CD14-positive monocyte (primary cell): ENCODE measurements around the gene TMEM232. TPM values are rescaled to one million over a fixed set of nuclear protein-coding genes. Genes with fewer than 3 reads are reported as not detected.

Source experiments
- DNase-seq, 3 donors: peaks; one replicate each; pipeline ENCODE4 v3.0.0-alpha.2; 2011 to 2022
- H2AFZ ChIP-seq: 2 replicates; pipeline ENCODE4 v1.6.0; 2012; ENCODE audit warnings: mild to moderate bottlenecking, low read depth, low read length, inconsistent platforms; ENCODE audit not compliant: insufficient read depth, poor library complexity, severe bottlenecking
- H3K27ac ChIP-seq, 2 donors: 1 replicate in 1 of 2; 2 replicates in 1 of 2; pipeline ENCODE4 v1.5.1; 2012 to 2013; ENCODE audit warnings: low read length in 2 of 2, control low read depth in 1 of 2, inconsistent platforms in 1 of 2, low read depth in 1 of 2, mild to moderate bottlenecking in 1 of 2
- H3K27me3 ChIP-seq, 2 donors: one replicate each; pipeline versions ENCODE4 v1.6.0 to v1.6.1; 2011 to 2013; ENCODE audit warnings: low read length in 2 of 2; ENCODE audit not compliant: control insufficient read depth in 2 of 2, insufficient read depth in 2 of 2
- H3K36me3 ChIP-seq, 2 donors: replicated peaks in 1 of 2; 1 replicate in 1 of 2; 2 replicates in 1 of 2; pipeline versions ENCODE4 v1.5.1 to v1.6.1; 2012 to 2013; ENCODE audit warnings: low read length in 2 of 2, control low read depth in 1 of 2, inconsistent platforms in 1 of 2, mild to moderate bottlenecking in 1 of 2; ENCODE audit not compliant: insufficient read depth in 2 of 2, control insufficient read depth in 1 of 2
- H3K4me1 ChIP-seq, 2 donors: 1 replicate in 1 of 2; 2 replicates in 1 of 2; pipeline versions ENCODE4 v1.5.1 to v1.6.1; 2012 to 2013; ENCODE audit warnings: low read length in 2 of 2, control low read depth in 1 of 2, inconsistent platforms in 1 of 2, mild to moderate bottlenecking in 1 of 2, moderate library complexity in 1 of 2; ENCODE audit not compliant: insufficient read depth in 2 of 2, control insufficient read depth in 1 of 2
- H3K4me2 ChIP-seq: replicated peaks from 2 replicates; pipeline ENCODE3; 2012; ENCODE audit warnings: low read length, moderate library complexity, mild to moderate bottlenecking; ENCODE audit not compliant: poor library complexity, severe bottlenecking; ENCODE audit errors: extremely low read depth
- H3K4me3 ChIP-seq, 3 experiments: fragments of 200-600 bp in 1 of 3; sonication (generic) in 1 of 3; replicated peaks in 1 of 3; 1 replicate in 2 of 3; 2 replicates in 1 of 3; pipeline ENCODE4 v1.5.1; 2011 to 2013; ENCODE audit warnings: low read length in 3 of 3, mild to moderate bottlenecking in 3 of 3, control low read depth in 2 of 3, low read depth in 2 of 3, inconsistent platforms in 1 of 3, moderate library complexity in 1 of 3
- H3K79me2 ChIP-seq: 2 replicates; pipeline ENCODE4 v1.6.0; 2012; ENCODE audit warnings: mild to moderate bottlenecking, control low read depth, inconsistent platforms, low read length, moderate library complexity; ENCODE audit not compliant: insufficient read depth
- H3K9ac ChIP-seq: 2 replicates; pipeline ENCODE4 v1.6.0; 2017; ENCODE audit warnings: low read length, mild to moderate bottlenecking; ENCODE audit not compliant: insufficient read depth, poor library complexity, severe bottlenecking
- H3K9me3 ChIP-seq, 2 donors: replicated peaks in 1 of 2; 1 replicate in 1 of 2; 2 replicates in 1 of 2; pipeline versions ENCODE4 v1.5.1 to v1.6.1; 2012 to 2013; ENCODE audit warnings: low read length in 2 of 2, control low read depth in 1 of 2; ENCODE audit not compliant: control insufficient read depth in 1 of 2, insufficient read depth in 1 of 2
- H4K20me1 ChIP-seq: 2 replicates; pipeline ENCODE4 v1.6.0; 2012; ENCODE audit warnings: mild to moderate bottlenecking, low read length, control low read depth, moderate library complexity; ENCODE audit not compliant: insufficient read depth
- H3K27ac Mint-ChIP-seq, 7 donors: one replicate each; pipeline ENCODE4 v1.8.0; 2020; ENCODE audit warnings: mild to moderate bottlenecking in 7 of 7, mixed read lengths in 7 of 7, moderate library complexity in 6 of 7, inconsistent platforms in 2 of 7
- H3K27me3 Mint-ChIP-seq, 3 donors: one replicate each; pipeline ENCODE4 v1.8.0; 2021 to 2022; ENCODE audit warnings: low read depth in 3 of 3, mild to moderate bottlenecking in 3 of 3, mixed read lengths in 3 of 3, moderate library complexity in 3 of 3, inconsistent platforms in 1 of 3
- H3K36me3 Mint-ChIP-seq, 2 donors: one replicate each; pipeline ENCODE4 v1.8.0; 2020; ENCODE audit warnings: mixed read lengths in 2 of 2, inconsistent platforms in 1 of 2, mild to moderate bottlenecking in 1 of 2
- H3K4me1 Mint-ChIP-seq: one replicate; pipeline ENCODE4 v1.8.0; 2020; ENCODE audit warnings: mild to moderate bottlenecking, mixed read lengths
- H3K4me3 Mint-ChIP-seq, 2 donors: one replicate each; pipeline ENCODE4 v1.8.0; 2020; ENCODE audit warnings: mild to moderate bottlenecking in 2 of 2, mixed read lengths in 2 of 2, moderate library complexity in 1 of 2
- H3K9me3 Mint-ChIP-seq, 7 donors: one replicate each; pipeline ENCODE4 v1.8.0; 2020 to 2022; ENCODE audit warnings: mixed read lengths in 7 of 7, mild to moderate bottlenecking in 6 of 7, moderate library complexity in 6 of 7, inconsistent platforms in 2 of 7
- WGBS: methylation state at CpG from one replicate; pipeline ENCODE4 v1.1.5; 2013; ENCODE audit warnings: missing lambda C conversion rate; ENCODE audit not compliant: insufficient coverage; 5-methylcytosine and 5-hydroxymethylcytosine counted together
- intact Hi-C, 2 donors: fragments of 100-400 bp; cut with micrococcal nuclease; formaldehyde crosslinking; loops; one replicate each; pipeline versions ENCODE4 v1.15.0 to v1.15.1; 2023
- polyA plus RNA-seq, 3 donors: library from polyadenylated mRNA; depleted of rRNA in 1 of 3; unstranded in 2 of 3; stranded (reverse) in 1 of 3; fragments of 300-500 nt in 2 of 3; fragments of >200 nt in 1 of 3; fragmentation: Illumina TruSeq in 2 of 3; gene quantifications; 1 replicate in 2 of 3; 2 replicates in 1 of 3; pipeline ENCODE4 v1.2.3, GENCODE V29; 2012 to 2021
- TF ChIP-seq, protein P1 (sequence below): fragments of 200-600 bp; IDR thresholded peaks from one replicate; pipeline ENCODE4 v1.8.0; 2022; ENCODE audit warnings: antibody characterized with exemption, mild to moderate bottlenecking

The TMEM232 gene
- polyA plus RNA-seq, 3 donors, result 0.04 to 1.4 (median 0.59) TPM

DNA sequence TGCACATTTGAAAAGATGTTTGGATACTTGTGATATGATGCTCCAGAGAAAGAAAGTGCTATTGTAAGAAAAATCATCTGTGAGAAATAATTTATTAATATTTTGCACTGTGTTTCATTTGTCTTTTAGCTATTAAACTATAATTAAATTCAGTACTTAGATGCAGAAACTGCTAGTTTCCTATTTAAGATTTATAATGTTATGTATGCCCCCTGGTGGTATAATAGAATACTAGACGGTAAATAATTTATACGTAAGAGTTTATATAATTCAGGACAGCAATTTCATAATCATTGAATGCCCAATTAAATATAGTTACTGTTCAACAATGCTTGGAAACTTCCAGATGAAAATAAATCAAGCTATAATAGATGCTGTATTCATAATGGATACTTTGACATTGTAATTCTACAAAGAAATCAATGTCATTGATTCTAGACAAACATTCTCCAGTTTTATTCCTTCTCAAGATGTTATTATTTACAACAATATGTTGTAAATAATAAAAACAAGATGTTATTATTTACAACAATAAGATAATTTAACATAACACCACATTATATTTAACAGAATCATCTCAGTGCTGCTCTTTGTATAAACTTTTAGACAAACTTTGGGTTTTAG lies 101.0 kb downstream of the TMEM232 start:
- no CpG with 5 or more reads among the region's 2 CpGs for WGBS

DNA sequence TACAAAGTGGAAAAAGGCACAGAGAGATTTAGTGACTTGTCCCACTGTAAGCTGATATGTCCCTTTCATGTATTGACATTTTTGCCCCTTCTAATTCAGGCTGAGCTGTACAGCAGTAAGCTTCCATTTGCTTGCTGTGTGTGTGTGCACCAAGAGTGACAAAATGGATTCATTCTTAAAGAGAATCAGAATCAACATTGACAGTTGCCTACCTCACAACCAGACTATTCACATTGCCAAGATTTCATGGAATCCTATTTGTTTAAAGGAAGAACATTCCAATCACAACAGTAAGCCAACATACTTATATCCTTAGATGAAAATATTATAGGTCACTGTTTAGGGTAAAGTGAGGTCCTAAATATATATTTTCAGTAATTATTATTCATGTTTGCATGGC lies 102.6 kb downstream of the TMEM232 start:
- Histone ChIP-seq H3K36me3 (no peaks in the 10 kb centered on the region), H3K79me2 (no peaks in the 10 kb centered on the region), H3K4me1 (no peaks in the 10 kb centered on the region), H3K27ac (no peak overlapping the region), H2AFZ (no peak overlapping the region), H3K4me2 (no peak overlapping the region), H3K27me3 (no peaks in the 10 kb centered on the region), H4K20me1 (no peaks in the 10 kb centered on the region), H3K4me3 (no peak overlapping the region), H3K9ac (no peak overlapping the region), H3K9me3 (no peaks in the 10 kb centered on the region)
- Mint-ChIP-seq H3K4me3 (no peak overlapping the region), H3K27ac (no peak overlapping the region), H3K9me3 (peaks cover 0 to 2% (median 0%) of the 10 kb centered on the region in 7 donors), H3K27me3 (peaks cover 0 to 3% (median 0%) of the 10 kb centered on the region in 3 donors), H3K36me3 (no peaks in the 10 kb centered on the region), H3K4me1 (no peaks in the 10 kb centered on the region)
- DNase-seq, result no peak
- TF ChIP-seq, protein P1, sequence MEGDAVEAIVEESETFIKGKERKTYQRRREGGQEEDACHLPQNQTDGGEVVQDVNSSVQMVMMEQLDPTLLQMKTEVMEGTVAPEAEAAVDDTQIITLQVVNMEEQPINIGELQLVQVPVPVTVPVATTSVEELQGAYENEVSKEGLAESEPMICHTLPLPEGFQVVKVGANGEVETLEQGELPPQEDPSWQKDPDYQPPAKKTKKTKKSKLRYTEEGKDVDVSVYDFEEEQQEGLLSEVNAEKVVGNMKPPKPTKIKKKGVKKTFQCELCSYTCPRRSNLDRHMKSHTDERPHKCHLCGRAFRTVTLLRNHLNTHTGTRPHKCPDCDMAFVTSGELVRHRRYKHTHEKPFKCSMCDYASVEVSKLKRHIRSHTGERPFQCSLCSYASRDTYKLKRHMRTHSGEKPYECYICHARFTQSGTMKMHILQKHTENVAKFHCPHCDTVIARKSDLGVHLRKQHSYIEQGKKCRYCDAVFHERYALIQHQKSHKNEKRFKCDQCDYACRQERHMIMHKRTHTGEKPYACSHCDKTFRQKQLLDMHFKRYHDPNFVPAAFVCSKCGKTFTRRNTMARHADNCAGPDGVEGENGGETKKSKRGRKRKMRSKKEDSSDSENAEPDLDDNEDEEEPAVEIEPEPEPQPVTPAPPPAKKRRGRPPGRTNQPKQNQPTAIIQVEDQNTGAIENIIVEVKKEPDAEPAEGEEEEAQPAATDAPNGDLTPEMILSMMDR, result no peak
- intact Hi-C loops, result no loop called here

More for the DNA sequence above, 101.0 kb downstream of the TMEM232 start:
- Histone ChIP-seq H3K27me3 (no peaks in the 10 kb centered on the region), H3K9me3 (no peaks in the 10 kb centered on the region), H3K79me2 (no peaks in the 10 kb centered on the region), H3K4me1 (no peaks in the 10 kb centered on the region), H4K20me1 (no peaks in the 10 kb centered on the region), H3K36me3 (no peaks in the 10 kb centered on the region), H3K4me3 (no peak overlapping the region), H3K9ac (no peak overlapping the region), H3K4me2 (no peak overlapping the region), H3K27ac (no peak overlapping the region), H2AFZ (no peak overlapping the region)
- Mint-ChIP-seq H3K4me1 (no peaks in the 10 kb centered on the region), H3K4me3 (no peak overlapping the region), H3K36me3 (no peaks in the 10 kb centered on the region), H3K27ac (no peak overlapping the region), H3K27me3 (peaks cover 0 to 3% (median 3%) of the 10 kb centered on the region in 3 donors), H3K9me3 (peaks cover 0 to 2% (median 0%) of the 10 kb centered on the region in 7 donors)
- DNase-seq, result peak in 1 of 3 donors; percentile 1
- intact Hi-C loops, result no loop called here
- TF ChIP-seq, protein P1, result peak; percentile 56
